Endothelial cell of umbilical vein (primary cell): ENCODE data around the gene GPATCH11. TPM values are rescaled to one million over a fixed set of nuclear protein-coding genes. Genes with fewer than 3 reads are reported as not detected.

ENCODE experiments used
- BruUV-seq: library from RNA; stranded (reverse); fragments of 400-500 nt; replicated peaks from 2 replicates; lab custom pipeline; 2021; lab: Mats Ljungman, UMichigan
- CTCF ChIA-PET: fragments of 300-600, 350-600 bp; sonication (Branson Sonifier 250); formaldehyde crosslinking; loops from one replicate; lab custom pipeline; 2021; ENCODE audit warnings: antibody characterized with exemption, inconsistent platforms; lab: Charles Lee
- POLR2A ChIA-PET: fragments of 300-600, 350-600 bp; sonication (Branson Sonifier 250); formaldehyde crosslinking; loops from one replicate; lab custom pipeline; 2021; ENCODE audit warnings: antibody characterized with exemption, inconsistent platforms; lab: Charles Lee
- DNase-seq: peaks from one replicate; pipeline ENCODE4 v3.0.0-alpha.2; 2011; ENCODE audit warnings: low read depth, low spot score
- FAIRE-seq: peaks from 2 replicates; lab custom pipeline; 2011; peaks lifted over from hg19 to GRCh38; lab: Jason Lieb, UNC
- H2AFZ ChIP-seq: 2 replicates; pipeline ENCODE4 v1.6.0; 2012; ENCODE audit warnings: low read depth, low read length, control low read depth, inconsistent platforms
- H3K27ac ChIP-seq: 2 replicates; pipeline ENCODE4 v1.5.1; 2011; ENCODE audit warnings: low read depth, mild to moderate bottlenecking, control low read depth, low read length, moderate library complexity; ENCODE audit not compliant: insufficient read depth
- H3K27me3 ChIP-seq, 2 experiments: 2 replicates each; pipeline versions ENCODE4 v1.6.0 to v1.6.1; 2011; ENCODE audit warnings: low read length in 2 of 2, mixed read lengths in 1 of 2; ENCODE audit not compliant: control insufficient read depth in 2 of 2, insufficient read depth in 2 of 2
- H3K36me3 ChIP-seq, 2 experiments: 2 replicates in 1 of 2; 3 replicates in 1 of 2; pipeline ENCODE4 v1.5.1; 2011; ENCODE audit warnings: low read length in 2 of 2, mild to moderate bottlenecking in 1 of 2, moderate library complexity in 1 of 2; ENCODE audit not compliant: control insufficient read depth in 2 of 2, insufficient read depth in 2 of 2; ENCODE audit errors: extremely low read depth in 1 of 2
- H3K4me1 ChIP-seq: 3 replicates; pipeline ENCODE4 v1.5.1; 2011; ENCODE audit warnings: mild to moderate bottlenecking, low read length; ENCODE audit not compliant: control insufficient read depth, insufficient read depth; ENCODE audit errors: extremely low read depth
- H3K4me2 ChIP-seq: 2 replicates; pipeline ENCODE4 v1.6.1; 2011; ENCODE audit warnings: low read length, control low read depth, mixed read lengths; ENCODE audit not compliant: insufficient read depth
- H3K4me3 ChIP-seq, 3 experiments: fragments of 200-600 bp in 1 of 3; sonication (generic), shearing (Covaris generic) in 1 of 3; replicated peaks in 1 of 3; 2 replicates each; pipeline ENCODE4 v1.5.1; 2011 to 2016; ENCODE audit warnings: control low read depth in 3 of 3, low read length in 3 of 3, mild to moderate bottlenecking in 2 of 3, inconsistent platforms in 1 of 3, low read depth in 1 of 3, moderate library complexity in 1 of 3; ENCODE audit not compliant: insufficient read depth in 1 of 3
- H3K79me2 ChIP-seq: 2 replicates; pipeline ENCODE4 v1.6.0; 2012; ENCODE audit warnings: low read length, inconsistent platforms; ENCODE audit not compliant: control insufficient read depth, insufficient read depth
- H3K9ac ChIP-seq: replicated peaks from 2 replicates; pipeline ENCODE3; 2011; ENCODE audit warnings: low read length, control low read depth; ENCODE audit not compliant: insufficient read depth; ENCODE audit errors: extremely low read depth
- H3K9me1 ChIP-seq: replicated peaks from 3 replicates; pipeline ENCODE4 v1.6.0; 2011; ENCODE audit warnings: mild to moderate bottlenecking, low read length; ENCODE audit not compliant: control insufficient read depth, insufficient read depth; ENCODE audit errors: extremely low read depth
- H3K9me3 ChIP-seq: replicated peaks from 2 replicates; pipeline ENCODE4 v1.5.1; 2012; ENCODE audit warnings: low read length, inconsistent platforms; ENCODE audit not compliant: control insufficient read depth, insufficient read depth
- H4K20me1 ChIP-seq: replicated peaks from 2 replicates; pipeline ENCODE3; 2011; ENCODE audit warnings: mild to moderate bottlenecking, low read length; ENCODE audit not compliant: control insufficient read depth, insufficient read depth; ENCODE audit errors: extremely low read depth
- EZH2 ChIP-seq: IDR thresholded peaks from 2 replicates; pipeline ENCODE4 v1.6.1; 2012; ENCODE audit warnings: borderline replicate concordance, low read depth, mild to moderate bottlenecking, moderate library complexity, low read length, inconsistent platforms; ENCODE audit not compliant: severe bottlenecking
- FOS ChIP-seq: IDR thresholded peaks from 2 replicates; pipeline ENCODE4 v1.6.1; 2011; ENCODE audit warnings: mild to moderate bottlenecking, low read length, moderate library complexity, borderline replicate concordance; ENCODE audit not compliant: insufficient read depth
- GATA2 ChIP-seq: IDR thresholded peaks from 2 replicates; pipeline ENCODE4 v1.7.0; 2011; ENCODE audit warnings: low read depth, mild to moderate bottlenecking, moderate library complexity, mixed read lengths, low read length; ENCODE audit not compliant: insufficient read length, insufficient read depth
- JUN ChIP-seq: IDR thresholded peaks from 2 replicates; pipeline ENCODE4 v1.6.1; 2011; ENCODE audit warnings: borderline replicate concordance, low read depth; ENCODE audit not compliant: insufficient read length, insufficient read depth
- MYC ChIP-seq: IDR thresholded peaks from one replicate; pipeline ENCODE4 v1.6.1; 2011; ENCODE audit warnings: mild to moderate bottlenecking, low read depth, low read length
- POLR2A ChIP-seq: IDR thresholded peaks from 2 replicates; pipeline ENCODE4 v1.6.1; 2012; ENCODE audit warnings: low read depth, mild to moderate bottlenecking, control low read depth, low read length
- POLR2AphosphoS5 ChIP-seq: IDR thresholded peaks from 2 replicates; pipeline ENCODE4 v1.6.1; 2012; ENCODE audit warnings: low read depth, mild to moderate bottlenecking, control low read depth, low read length, moderate library complexity; ENCODE audit not compliant: insufficient read depth
- dilution Hi-C: fragments of 300-500 bp; cut with MboI; formaldehyde crosslinking; loops from one replicate; pipeline ENCODE4 v1.15.0; 2019; ENCODE audit warnings: low sequenced_read_pairs; ENCODE audit not compliant: extremely low pct_ligation_motif_present
- intact Hi-C: fragments of 100-400 bp; cut with micrococcal nuclease; formaldehyde crosslinking; loops from one replicate; pipeline ENCODE4 v1.10.0; 2022
- polyA plus RNA-seq, 4 experiments: library from polyadenylated mRNA; depleted of rRNA in 3 of 4; stranded (reverse) in 3 of 4; unstranded in 1 of 4; fragments of >200 nt; gene quantifications; 2 replicates each; pipeline versions ENCODE4 v1.2.1 to v1.2.3, GENCODE V29; 2011 to 2012; ENCODE audit warnings: missing spikeins in 1 of 4
- total RNA-seq: library from RNA; stranded (reverse); gene quantifications from 2 replicates; pipeline ENCODE4 v1.2.3, GENCODE V29; 2021
- TF ChIP-seq, protein P1 (sequence below): IDR thresholded peaks from 2 replicates; pipeline ENCODE4 v1.6.1; 2011; ENCODE audit not compliant: insufficient read depth, insufficient read length
- TF ChIP-seq, protein P2 (sequence below), 2 donors: IDR thresholded peaks; 1 replicate in 1 of 2; 2 replicates in 1 of 2; pipeline ENCODE4 v1.5.1; 2011; ENCODE audit warnings: low read length in 2 of 2, mild to moderate bottlenecking in 2 of 2, moderate library complexity in 2 of 2, control low read depth in 1 of 2, inconsistent platforms in 1 of 2, low read depth in 1 of 2; ENCODE audit not compliant: insufficient read depth in 1 of 2; ENCODE audit errors: extremely low read depth in 1 of 2

The GPATCH11 gene
- total and polyA plus RNA-seq, 2 donors (not counting 3 experiments of a cell fraction or from before 2014, with no cell fraction given), result 2.1 to 10.2 TPM

DNA sequence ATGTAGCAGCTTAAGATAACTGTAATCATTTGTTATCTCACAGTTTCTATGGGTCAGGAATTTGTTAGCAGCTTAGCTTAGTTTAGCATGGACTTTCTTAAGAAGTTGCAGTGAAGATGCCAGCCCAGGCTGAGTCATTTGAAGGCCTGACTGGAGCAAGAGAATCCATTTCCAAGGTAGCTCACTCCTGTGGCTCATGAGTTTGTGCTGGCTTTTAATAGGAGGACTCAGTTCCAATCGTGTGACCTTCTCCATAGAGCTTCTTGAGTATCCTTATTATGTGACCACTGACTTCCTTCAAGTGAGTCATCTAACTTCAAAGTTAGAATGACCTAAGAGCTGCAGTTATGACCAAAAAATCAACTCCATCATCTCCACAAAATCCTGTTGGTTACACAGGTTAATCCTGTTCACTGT lies 1.4 kb downstream of the GPATCH11 start:
- Histone ChIP-seq H3K79me2 (peaks cover 9% of the 10 kb centered on the region), H3K4me1 (peaks cover 23% of the 10 kb centered on the region), H2AFZ (no peak overlapping the region), H4K20me1 (no peaks in the 10 kb centered on the region), H3K36me3 (peaks cover 3 to 8% of the 10 kb centered on the region in 2 experiments), H3K4me3 (no peak overlapping the region), H3K4me2 (peak overlapping the region; percentile 83), H3K9ac (no peak overlapping the region), H3K9me3 (no peaks in the 10 kb centered on the region), H3K9me1 (no peaks in the 10 kb centered on the region), H3K27ac (no peak overlapping the region), H3K27me3 (no peaks in the 10 kb centered on the region)
- DNase-seq, result no peak
- CTCF ChIA-PET, result no interaction called here
- dilution Hi-C loops (no loop called here), intact Hi-C loops (no loop called here)
- no TSS peak for BruUV-seq
- peak; percentile 55 for FAIRE-seq
- TF ChIP-seq JUN (peak; percentile 55), FOS (peak; percentile 20), MYC (no peak)
- POLR2A ChIA-PET, result no interaction called here

DNA sequence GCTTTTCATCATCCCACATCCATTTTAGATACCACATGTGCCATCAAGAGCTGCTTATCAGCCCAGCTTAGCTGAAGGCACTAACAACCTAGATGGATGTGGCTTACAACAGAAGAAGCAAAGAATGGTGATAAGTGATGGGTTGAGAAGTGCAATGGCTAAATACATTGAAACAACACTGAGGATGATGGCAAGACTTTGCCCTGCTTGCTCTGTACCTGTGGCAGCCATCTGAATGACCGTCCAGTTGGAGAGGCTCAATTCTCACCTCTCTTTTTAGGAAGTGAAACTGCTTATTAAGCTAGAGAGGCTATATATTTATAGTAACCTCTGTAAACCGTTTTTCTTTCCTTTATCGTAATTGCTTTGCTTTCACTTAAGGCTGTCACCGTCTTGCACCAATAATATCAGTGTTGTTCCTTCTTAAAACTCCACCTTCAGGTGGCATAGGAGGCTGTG lies 5.7 kb downstream of the GPATCH11 start:
- Histone ChIP-seq H3K4me1 (peaks cover 10% of the 10 kb centered on the region), H3K27me3 (no peaks in the 10 kb centered on the region), H2AFZ (no peak overlapping the region), H3K27ac (no peak overlapping the region), H3K9me3 (no peaks in the 10 kb centered on the region), H3K4me2 (no peak overlapping the region), H4K20me1 (no peaks in the 10 kb centered on the region), H3K4me3 (no peak overlapping the region), H3K9me1 (no peaks in the 10 kb centered on the region), H3K79me2 (no peaks in the 10 kb centered on the region), H3K36me3 (peaks cover 4 to 11% of the 10 kb centered on the region in 2 experiments), H3K9ac (no peak overlapping the region)
- FAIRE-seq (no peak), DNase-seq (no peak)
- no TSS peak for BruUV-seq
- ChIA-PET POLR2A (no interaction called here), CTCF (no interaction called here)
- dilution Hi-C loops (no loop called here), intact Hi-C loops (no loop called here)
- TF ChIP-seq EZH2, result no peak
- TF ChIP-seq, protein P1, sequence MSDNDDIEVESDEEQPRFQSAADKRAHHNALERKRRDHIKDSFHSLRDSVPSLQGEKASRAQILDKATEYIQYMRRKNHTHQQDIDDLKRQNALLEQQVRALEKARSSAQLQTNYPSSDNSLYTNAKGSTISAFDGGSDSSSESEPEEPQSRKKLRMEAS, result no peak
- TF ChIP-seq, protein P2, sequence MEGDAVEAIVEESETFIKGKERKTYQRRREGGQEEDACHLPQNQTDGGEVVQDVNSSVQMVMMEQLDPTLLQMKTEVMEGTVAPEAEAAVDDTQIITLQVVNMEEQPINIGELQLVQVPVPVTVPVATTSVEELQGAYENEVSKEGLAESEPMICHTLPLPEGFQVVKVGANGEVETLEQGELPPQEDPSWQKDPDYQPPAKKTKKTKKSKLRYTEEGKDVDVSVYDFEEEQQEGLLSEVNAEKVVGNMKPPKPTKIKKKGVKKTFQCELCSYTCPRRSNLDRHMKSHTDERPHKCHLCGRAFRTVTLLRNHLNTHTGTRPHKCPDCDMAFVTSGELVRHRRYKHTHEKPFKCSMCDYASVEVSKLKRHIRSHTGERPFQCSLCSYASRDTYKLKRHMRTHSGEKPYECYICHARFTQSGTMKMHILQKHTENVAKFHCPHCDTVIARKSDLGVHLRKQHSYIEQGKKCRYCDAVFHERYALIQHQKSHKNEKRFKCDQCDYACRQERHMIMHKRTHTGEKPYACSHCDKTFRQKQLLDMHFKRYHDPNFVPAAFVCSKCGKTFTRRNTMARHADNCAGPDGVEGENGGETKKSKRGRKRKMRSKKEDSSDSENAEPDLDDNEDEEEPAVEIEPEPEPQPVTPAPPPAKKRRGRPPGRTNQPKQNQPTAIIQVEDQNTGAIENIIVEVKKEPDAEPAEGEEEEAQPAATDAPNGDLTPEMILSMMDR (IDR thresholded peaks at IDR 0.05; ENCODE audit: extremely low read depth in 1 of 2, insufficient read depth in 1 of 2, low read depth in 1 of 2, low read length in 2 of 2), result no peak
- no peak for TF ChIP-seq FOS
- no peak for TF ChIP-seq GATA2
- TF ChIP-seq JUN, result no peak
- TF ChIP-seq MYC, result no peak
- no peak for TF ChIP-seq POLR2AphosphoS5
- TF ChIP-seq POLR2A, result no peak
